H1 (cell line): ENCODE data around the gene HEXIM2. TPM values are rescaled to one million over a fixed set of nuclear protein-coding genes. Genes with fewer than 3 reads are reported as not detected.

Source experiments
- CHD7 ChIP-seq: fragments of 300-600 bp; sonication (generic); IDR thresholded peaks from 2 replicates; pipeline ENCODE4 v1.7.1; 2012; ENCODE audit warnings: low read length, moderate library complexity, mild to moderate bottlenecking, inconsistent platforms; ENCODE audit not compliant: insufficient replicate concordance
- EZH2 ChIP-seq: fragments of 200-600 bp; sonication (generic); IDR thresholded peaks from 2 replicates; pipeline ENCODE4 v1.7.1; 2012; ENCODE audit warnings: low read depth, mild to moderate bottlenecking, moderate library complexity, low read length, inconsistent platforms; ENCODE audit not compliant: severe bottlenecking
- MAX ChIP-seq: IDR thresholded peaks from 2 replicates; pipeline ENCODE4 v1.6.1; 2012; ENCODE audit warnings: inconsistent platforms
- TEAD4 ChIP-seq: IDR thresholded peaks from 2 replicates; pipeline ENCODE4 v1.6.1; 2012; ENCODE audit warnings: low read depth, low read length, inconsistent platforms, mixed read lengths
- polyA plus RNA-seq, 7 experiments: library from polyadenylated mRNA; depleted of rRNA in 3 of 7; stranded (reverse) in 5 of 7; unstranded in 2 of 7; fragments of >200 nt in 5 of 7; fragments of 200-250 nt in 2 of 7; gene quantifications; 1 replicate in 5 of 7; 2 replicates in 1 of 7; 4 replicates in 1 of 7; pipeline versions ENCODE4 v1.2.1 to v1.2.3, GENCODE V29; 2011 to 2013; ENCODE audit warnings: missing spikeins in 2 of 7, mixed read lengths in 2 of 7
- total RNA-seq: library from RNA; stranded (reverse); fragmentation: NEBNext Ultra II Directional; extraction: Animal tissue kit (Norgen Biotek cat#: 25700); gene quantifications from 2 replicates; pipeline ENCODE4 v1.2.1, GENCODE V29; 2021

HEXIM2 gene
- total and polyA plus RNA-seq, 2 of the 8 experiments (the other 6 are each of a cell fraction or from before 2014, with no cell fraction given), result 7.5 to 13.2 TPM

- TF ChIP-seq CHD7 (no peak), MAX (0 out of 2 replicates have a peak, but pooled peaks have one; percentile 21), TEAD4 (peak; percentile 57; the same call in 1 of the 2 replicates), EZH2 (no peak)
These were observed 11.0 kb downstream of the HEXIM2 start (continued) for GRCh38 chr17:45172541-45173286.
